GM19395 (cell line): Measurements from ENCODE around the gene SESN3.
"Not testable (repeated sequence)": the region's sequence is repeated elsewhere in the genome, so short reads cannot be mapped to it uniquely, and the experiment has no call there.

Experiments
- ATAC-seq: cut with Tn5 transposase; IDR thresholded peaks from one replicate; pipeline ENCODE4 v1.9.1; 2021; ENCODE audit warnings: mild to moderate bottlenecking, moderate library complexity; ENCODE audit not compliant: unreplicated experiment

Gene SESN3

DNA sequence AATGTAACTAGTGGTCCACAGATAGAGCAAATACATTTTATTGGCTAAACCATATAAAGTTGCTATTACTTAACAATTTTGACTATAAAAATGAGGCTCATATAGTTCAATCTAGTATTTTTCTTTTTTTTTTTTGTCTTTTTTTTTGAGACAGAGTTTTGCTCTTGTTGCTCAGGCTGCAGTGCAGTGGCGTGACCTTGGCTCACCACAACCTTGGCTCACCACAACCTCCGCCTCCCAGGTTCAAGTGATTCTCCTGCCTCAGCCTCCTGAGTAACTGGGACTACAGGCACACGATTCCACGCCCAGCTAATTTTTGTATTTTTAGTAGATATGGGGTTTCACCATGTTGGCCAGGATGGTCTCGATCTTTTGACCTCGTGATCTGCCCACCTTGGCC lies 3.9 kb downstream of the SESN3 start:
- ATAC-seq = not testable (repeated sequence)

DNA sequence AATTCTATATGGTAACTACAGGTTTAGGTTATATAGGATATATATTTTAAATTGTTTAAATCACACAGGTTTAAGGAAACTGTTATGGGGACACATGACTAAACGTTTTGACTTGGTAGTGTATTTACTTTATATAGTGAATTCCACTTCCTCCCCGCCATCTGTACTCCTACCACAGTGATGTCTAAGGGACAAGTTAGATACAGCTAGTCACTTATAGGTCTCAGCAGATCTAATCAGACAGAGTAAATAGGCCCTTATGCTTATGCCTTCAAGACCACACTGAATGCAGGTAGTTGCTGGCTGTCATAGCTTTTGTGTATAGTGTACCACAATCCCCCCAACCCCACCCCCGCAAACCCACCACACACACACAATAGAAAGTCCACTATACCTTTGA lies 8.2 kb downstream of the SESN3 start:
- no peak for ATAC-seq

DNA sequence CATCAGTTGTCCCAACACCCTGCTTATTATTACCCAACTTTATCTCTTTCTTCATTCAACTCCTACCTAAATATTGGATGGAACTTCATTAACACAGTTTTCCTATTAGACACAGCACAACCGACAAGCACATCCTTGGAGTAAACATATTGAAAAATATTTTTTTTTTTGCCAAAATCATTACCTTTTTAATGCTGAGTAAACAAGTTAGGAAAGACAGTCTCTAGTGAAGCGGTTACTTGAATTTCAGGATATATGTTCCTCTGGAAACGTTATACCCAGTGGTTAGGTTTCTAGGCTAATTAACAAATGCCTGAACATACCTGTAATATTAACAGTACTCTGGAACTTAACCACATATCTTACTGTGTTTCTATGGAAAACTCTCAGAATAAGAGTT lies 11.4 kb downstream of the SESN3 start:
- no peak for ATAC-seq

DNA sequence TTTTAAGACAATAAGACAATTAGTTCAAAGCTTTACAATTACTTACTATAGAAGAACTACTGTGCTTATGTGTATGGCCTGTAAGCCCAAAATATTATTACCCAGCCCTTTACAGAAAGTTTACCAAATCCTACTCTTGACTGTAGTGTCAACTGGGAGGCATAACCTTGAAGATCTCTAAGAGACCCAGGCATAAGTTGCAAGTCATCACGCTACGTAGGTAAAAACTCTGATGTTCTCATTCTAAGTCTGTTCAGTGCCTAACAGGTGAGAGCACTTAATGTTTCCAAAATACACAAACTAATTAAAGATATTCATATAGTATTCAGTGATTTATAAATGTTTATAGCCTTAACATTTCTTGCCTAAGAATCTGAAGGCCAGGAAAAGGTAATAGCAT lies 12.9 kb downstream of the SESN3 start:
- no peak for ATAC-seq

DNA sequence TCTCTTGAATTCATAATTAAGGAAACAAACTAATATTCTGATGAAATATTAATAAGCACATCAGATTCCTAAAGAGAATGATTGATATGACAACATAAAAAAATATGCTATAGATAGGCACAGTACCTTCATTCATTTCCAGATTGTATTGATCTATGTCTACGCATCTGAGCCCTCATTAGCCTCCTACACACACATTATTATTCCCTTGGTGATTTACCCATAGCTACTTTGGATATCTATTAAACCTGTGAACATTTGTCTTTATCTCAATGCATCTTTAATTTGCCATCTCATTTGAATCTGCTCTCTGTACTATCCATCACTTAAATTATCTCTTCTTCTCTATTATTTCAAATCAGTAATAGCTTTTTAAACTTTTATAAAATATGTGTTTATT lies 18.4 kb downstream of the SESN3 start:
- ATAC-seq = no peak

DNA sequence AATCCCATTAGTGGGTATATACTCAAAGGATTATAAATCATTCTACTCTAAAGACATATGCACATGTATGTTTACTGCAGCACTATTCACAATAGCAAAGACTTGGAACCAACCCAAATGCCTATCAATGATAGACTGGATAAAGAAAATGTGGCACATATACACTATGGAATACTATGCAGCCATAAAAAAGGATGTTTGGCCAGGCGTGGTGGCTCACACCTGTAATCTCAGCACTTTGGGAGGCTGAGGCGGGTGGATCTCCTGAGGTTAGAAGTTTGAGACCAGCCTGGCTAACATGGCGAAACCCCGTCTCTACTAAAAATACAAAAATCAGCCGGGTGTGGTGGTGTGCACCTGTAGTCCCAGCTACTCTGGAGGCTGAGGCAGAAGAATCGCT lies 21.5 kb downstream of the SESN3 start:
- ATAC-seq = not testable (repeated sequence)

DNA sequence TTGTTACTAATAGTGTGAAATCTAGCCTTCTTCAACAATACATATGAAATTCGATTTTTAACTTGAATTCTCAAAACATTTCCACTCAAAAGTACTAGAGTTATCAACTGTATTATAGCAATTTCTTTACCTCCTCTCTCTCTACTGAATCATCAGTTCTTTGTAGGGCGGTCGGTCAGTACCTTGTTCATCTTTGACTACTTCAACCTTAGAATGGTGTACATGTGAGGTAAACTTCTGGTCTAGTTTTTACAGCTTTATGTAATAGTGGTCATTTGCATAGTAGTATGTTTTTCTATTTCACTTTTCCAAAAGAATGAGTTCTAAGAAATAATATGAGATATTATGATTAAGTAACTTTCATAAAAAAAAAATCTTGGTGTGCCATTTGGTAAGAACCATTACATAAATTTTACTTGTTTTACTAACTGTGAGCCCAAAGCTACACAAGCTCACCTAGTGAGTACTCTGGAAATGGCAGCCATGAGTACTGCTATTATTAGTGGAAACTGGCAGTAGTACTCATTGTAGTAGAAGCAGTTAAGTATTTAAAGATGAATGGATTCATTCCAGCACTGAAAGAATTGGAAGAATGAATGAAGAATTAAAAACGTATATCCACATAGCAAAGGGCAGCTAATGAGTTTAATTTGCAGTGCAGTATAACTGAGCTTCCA lies 30.1 kb downstream of the SESN3 start:
- ATAC-seq = no peak

DNA sequence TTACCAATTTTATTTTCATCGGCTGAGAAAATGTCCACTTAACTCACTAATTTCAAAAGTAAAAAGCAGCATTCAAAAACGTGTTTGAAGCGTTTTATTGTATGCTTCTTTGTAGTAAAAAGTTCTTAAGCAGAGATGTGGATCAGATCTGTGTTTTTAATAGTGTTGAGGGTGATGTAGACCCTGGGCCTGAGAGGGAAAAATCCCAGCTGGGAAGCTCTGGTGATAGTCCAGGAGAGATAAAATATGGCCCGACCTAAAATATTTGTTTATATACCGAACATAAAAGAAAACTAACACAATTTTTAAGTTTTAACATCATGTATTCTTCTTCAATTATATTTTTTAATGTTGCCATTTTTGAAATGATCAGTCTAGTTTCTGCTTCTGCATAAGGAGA lies 35.2 kb downstream of the SESN3 start:
- ATAC-seq = no peak

DNA sequence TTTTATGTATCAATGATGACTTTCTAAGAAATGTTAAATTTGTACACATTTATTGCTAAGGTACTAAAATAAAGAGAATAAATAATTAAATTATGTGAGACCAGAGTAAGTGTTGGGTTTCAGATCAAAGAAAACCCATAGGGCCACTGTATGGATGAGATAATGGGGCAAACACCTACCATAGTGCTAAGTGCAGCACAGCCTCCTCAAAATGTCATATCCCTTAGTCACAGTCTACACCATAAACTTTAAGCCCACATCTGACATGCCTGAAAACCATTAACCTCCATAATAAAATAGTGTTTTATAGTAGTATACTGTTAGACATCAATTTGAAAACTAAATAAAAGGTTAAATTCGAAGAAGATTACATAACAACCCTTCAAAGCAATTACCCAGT lies 37.5 kb downstream of the SESN3 start:
- ATAC-seq = no peak

DNA sequence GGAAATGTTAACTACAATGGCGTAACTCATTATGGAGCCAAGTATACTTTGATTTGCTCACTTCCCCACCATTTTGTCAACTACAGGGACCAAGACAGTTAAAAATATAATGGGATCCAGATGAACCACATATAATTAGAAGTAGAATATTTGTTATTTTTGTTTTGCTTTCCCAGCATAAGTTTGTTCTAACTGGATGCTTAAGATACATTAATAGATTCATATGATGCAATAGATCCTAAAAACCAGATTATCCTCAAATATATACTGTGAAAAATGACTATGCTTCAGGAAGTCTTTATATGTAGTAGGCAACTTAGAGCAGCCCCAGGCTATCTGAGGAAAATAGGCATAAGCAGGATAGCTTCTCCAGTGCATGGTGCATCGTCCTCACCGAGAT lies 38.3 kb downstream of the SESN3 start:
- no peak for ATAC-seq

DNA sequence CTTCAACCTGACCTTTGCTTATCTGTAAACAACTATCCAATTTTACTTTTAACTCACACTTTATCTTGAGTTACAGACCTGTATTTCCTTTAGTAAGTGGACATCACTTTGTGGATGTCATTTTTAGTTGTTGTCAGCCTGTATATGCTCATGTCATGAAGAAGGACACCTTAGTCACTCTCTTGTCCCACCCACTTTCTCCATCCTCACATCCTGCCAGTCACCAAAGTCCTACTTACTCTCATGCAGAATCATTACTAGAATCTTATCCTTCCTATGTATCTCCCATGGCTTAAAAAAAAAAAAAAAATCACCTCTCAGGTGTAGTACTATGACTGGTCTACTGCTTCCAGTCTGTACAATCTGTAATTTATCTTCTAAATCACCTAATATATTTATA lies 43.3 kb downstream of the SESN3 start:
- ATAC-seq = no peak

DNA sequence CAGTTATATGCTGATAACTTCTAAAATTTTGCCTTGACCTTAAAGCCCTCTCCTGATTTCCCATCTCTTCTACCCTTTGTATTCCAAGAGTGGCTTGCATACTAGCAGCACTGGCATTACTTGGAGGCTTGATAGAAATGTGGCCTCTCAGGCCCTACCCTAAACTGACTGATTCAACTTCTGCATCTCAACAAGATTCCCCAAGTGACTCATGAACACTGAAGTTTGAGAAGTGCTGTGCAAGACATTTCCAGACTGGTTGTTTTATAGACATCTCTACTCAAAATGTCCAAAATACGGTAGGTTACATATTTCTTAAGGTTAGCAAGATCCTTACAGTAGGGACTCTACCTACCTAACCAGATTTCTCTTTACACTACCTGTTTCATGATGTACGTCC lies 48.6 kb downstream of the SESN3 start:
- ATAC-seq = no peak

DNA sequence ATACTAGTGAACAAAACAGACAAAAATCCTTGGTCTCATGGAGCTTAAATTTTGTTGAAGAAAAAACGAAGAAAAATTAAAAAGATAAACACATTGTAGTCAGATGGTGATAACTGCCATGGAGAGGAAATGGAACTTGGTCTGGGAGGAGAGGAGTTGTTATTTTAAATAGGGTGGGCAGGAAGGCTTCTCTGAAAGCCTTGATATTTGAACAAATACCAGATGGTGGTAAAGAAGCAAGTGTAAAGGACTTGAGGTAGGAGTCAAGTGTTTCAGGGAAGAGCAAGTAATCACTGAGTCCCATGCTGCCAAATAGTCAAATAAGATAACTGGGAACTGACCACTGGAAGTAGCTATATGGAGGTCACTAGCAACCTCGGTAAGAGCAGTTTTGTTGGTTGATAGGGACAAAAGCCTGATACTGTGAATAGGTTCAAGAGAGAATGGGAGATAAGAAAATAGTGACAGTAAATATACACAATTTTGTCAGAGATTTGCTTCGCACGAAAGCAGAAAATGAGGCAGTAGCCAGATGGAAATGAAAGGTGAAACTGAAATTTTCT lies 55.1 kb downstream of the SESN3 start:
- no peak for ATAC-seq

DNA sequence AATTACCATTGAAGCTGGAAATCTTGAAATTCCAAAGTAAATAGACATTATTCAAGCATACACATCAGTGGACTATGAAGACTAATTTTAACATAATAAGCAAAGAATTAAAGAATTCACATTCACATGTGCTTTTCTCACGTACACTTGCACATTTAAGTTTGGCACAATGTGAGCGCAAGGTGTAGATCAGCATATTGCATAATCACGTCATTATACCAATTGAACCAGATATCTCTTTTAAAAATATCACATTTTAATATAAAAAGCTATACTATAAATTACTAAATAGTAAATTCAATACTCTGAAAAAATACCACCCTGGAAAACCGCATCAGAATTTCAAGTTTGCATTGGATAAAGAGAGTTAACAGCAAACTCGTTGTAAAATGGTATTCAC lies 60.7 kb downstream of the SESN3 start:
- ATAC-seq = no peak

DNA sequence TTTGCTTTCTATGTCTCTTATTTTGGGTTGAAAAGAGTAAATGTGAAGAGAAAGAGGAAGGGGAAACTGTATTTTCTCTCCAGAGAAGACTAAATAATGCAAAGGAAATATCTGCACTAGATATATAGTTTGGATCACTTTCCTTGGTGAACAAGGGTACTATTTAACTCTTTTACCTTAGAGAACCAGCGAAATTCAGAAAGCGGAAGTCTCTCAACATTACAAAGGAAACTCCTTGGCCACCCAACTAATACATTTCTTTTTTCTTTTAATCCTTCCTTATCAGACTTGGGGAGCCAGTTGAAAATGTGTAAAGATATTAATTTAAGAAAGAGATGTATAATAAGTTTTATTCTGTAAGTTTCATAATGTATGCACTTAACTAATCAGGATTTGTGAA lies 64.2 kb downstream of the SESN3 start:
- no peak for ATAC-seq

DNA sequence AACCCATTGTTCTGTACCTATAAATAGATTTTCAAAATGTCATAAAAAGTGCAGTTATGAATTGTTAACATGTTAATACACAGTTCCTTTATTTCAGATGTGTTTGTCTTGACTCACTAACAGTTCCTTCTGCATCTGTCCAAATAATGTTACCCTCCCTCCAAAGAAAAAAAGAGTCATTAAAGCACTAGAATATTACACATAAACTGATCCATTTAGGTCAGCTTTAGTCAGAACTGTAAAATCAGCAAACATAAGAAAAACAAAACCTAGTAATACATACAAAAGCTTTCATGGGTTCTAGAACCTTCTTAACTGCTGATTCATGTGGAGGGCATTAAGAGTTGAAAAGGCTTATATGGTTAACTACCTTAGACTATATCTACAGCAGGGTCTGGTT lies 65.4 kb downstream of the SESN3 start:
- ATAC-seq = no peak

DNA sequence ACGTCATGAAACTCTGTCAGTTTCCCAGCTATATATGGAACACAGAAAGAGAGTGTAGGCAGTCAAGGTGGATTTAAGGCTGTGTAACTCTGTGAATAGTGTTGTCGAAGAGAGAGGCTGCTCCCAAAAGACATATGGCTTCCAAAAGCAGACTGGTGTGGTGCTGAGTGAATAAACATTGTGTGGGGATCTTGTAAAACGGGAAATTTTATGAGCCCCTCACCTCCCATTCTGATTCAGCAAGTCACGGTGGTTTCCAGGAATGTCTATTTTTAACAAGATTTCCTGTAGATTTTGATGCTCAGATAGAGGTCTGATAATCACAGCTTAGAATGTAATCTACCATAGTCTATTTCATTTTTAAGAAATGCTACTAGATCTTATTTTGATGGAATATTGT lies 67.9 kb downstream of the SESN3 start:
- no peak for ATAC-seq

DNA sequence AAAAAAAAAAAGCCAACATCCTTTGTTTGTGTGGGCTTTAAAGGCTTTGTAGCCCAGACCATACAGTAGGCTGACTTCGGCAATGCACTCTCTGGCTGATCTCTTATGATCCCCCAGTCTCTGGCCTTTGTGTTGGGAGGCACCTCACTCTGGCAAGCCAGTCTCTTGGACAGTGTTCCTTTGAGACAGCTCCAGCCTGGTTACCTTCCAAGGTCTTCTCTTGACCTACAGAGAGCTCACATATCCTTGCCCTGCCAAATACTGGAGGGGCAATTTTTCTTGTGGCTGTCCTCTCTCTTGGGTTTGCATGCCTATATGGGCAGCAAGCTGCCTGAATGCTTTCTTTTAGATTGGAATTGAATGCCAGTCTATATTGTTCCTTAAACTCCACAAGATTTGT lies 69.8 kb downstream of the SESN3 start:
- no peak for ATAC-seq

DNA sequence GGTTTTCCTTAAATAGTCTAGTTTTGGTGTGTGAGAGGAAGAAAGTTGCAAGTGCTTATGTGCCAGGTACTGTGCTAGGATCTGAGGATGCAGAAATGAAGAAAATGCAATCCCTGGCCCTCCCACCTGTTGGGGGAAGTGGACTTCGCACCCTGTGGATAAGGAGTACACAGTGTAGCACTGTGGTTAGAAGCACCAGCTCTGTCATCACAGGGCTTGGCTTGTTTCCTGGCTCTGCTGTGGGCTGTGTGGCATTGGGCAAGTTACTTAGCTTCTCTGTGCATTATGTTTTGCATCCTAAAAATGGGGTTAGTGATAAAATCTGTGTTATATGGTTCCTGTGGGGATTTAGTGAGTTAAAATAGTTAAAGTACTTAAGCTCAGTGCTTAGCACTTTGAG lies 73.2 kb downstream of the SESN3 start:
- ATAC-seq = no peak

DNA sequence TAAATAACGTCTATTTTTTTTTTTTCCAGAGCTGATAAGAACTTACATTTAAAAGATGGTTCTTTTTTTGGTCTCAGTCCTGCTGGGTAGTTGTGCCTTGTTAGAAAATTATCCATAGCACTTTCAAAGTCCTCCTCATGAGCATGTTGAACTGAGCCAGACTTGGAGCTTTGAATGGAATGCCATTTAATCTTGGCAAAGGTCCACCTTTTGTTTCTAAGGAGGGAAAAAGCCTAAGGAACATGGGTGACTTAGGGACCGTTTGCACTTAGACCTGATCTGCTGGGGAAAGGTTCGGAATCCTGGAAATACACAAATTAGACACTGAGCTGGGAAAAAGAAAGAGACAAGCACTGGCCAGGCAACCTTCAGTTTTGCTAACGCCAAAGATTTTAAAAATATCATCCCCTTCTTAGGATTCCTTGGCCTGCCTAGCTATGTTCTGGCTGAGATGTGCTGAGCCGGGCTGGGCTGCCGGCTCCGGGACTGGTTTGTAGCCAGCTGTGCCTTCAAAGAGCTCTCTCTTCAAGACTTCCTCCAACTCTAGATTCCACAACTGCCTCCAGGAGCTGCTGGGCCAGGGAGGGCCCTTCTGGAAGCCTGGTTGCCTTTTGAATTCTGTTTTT lies 74.0 kb downstream of the SESN3 start:
- no peak for ATAC-seq

DNA sequence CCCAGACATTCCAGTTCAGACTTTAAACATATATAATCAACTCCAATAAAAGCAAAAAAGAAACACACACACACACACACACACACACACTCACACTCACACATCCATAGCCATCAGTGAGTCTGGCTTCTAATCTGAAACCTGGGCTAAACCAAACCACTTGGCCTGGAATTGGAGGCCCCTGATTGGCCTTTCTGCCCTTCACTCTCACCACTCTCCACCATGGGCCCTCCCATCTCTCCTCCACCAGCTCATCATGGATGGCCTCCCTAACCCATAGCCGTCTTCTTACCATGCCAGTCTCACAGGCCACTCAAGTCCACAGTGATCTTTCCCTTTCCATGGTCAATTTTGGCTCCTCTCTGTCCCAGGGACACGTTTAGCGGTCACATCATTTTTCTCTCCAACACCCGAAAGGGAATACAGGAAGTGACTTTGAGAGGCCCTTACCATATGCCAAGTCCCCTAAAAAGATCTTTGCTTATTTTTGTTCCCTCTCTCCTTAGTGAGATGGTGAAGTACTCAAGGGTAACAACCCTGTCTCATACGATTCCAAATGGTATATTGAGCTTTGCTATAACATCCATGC lies 74.8 kb downstream of the SESN3 start:
- no peak for ATAC-seq

DNA sequence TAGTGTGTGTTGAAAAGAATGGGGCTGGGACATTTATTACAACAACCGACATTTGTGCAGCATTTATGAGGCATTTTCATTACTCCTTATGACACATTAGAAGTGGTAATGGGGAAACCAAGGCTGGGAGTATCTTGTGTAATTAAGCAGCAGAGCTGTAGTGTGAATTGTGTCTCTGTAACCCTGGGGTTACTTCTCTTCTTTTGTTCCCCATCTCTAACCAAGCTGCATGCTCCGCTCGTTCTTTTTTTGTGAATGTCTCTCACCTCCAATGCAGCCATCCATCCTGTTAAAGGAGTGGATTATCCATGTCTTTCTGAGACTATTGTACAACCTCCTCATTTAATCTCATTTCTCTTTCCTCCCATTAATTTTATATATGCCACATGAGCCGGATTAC lies 75.6 kb downstream of the SESN3 start:
- no peak for ATAC-seq
